ENCODE results near the gene SDK1. TPM values are rescaled to one million over a fixed set of nuclear protein-coding genes. Genes with fewer than 3 reads are reported as not detected.

SDK1 gene
- total and polyA plus RNA-seq, 4 experiments from 2014 or later = 0.06 to 0.26 TPM; not detected in 2

- Mint-ChIP-seq H3K27me3 (peaks cover 18 to 41% of the 10 kb centered on the region in 2 donors), H3K9me3 (no peaks in the 10 kb centered on the region)
- CTCF ChIA-PET (ENCODE audit: partially characterized antibody) = no interaction called here
Observed at GRCh38 chr7:3336042-3336665, 35.1 kb downstream of the SDK1 start.

GRCh38 chr7:3338161-3338560 is 37.1 kb downstream of the SDK1 start:
- no peaks in the 10 kb centered on the region for H3K4me1 ChIP-seq (ENCODE audit: insufficient read depth, low read length)
- Mint-ChIP-seq H3K9me3 (no peaks in the 10 kb centered on the region), H3K27ac (no peak overlapping the region), H3K4me1 (no peaks in the 10 kb centered on the region), H3K27me3 (peaks cover 16 to 39% of the 10 kb centered on the region in 2 donors), H3K4me3 (no peak overlapping the region), H3K36me3 (no peaks in the 10 kb centered on the region)
- no peak overlapping the region for H3K27ac ChIP-seq (ENCODE audit: low read depth, low read length)
- CTCF ChIA-PET (ENCODE audit: partially characterized antibody) = no interaction called here
- POLR2A ChIA-PET (ENCODE audit: partially characterized antibody) = no interaction called here
- H3K4me3 ChIP-seq (ENCODE audit: low read length in 2 of 2) = no peak overlapping the region
- no peaks in the 10 kb centered on the region for H3K36me3 ChIP-seq (ENCODE audit: insufficient read depth, low read length)
- no peak for DNase-seq
- H3K9me3 ChIP-seq (ENCODE audit: control insufficient read depth in 1 of 2, low read length in 2 of 2) = no peaks in the 10 kb centered on the region
- H3K27me3 ChIP-seq (ENCODE audit: insufficient read depth, low read length) = peaks cover 6% of the 10 kb centered on the region
- intact Hi-C loops (cut with micrococcal nuclease) = no loop called here

More at GRCh38 chr7:3336042-3336665, 35.1 kb downstream of the SDK1 start:
- Mint-ChIP-seq H3K36me3 (no peaks in the 10 kb centered on the region), H3K27ac (no peak overlapping the region), H3K4me1 (no peaks in the 10 kb centered on the region), H3K4me3 (no peak overlapping the region)
- Histone ChIP-seq H3K36me3 (ENCODE audit: insufficient read depth, low read length) (no peaks in the 10 kb centered on the region), H3K4me1 (ENCODE audit: insufficient read depth, low read length) (no peaks in the 10 kb centered on the region), H3K27ac (ENCODE audit: low read depth, low read length) (no peak overlapping the region), H3K9me3 (ENCODE audit: control insufficient read depth in 1 of 2, low read length in 2 of 2) (no peaks in the 10 kb centered on the region), H3K27me3 (ENCODE audit: insufficient read depth, low read length) (peaks cover 6% of the 10 kb centered on the region), H3K4me3 (ENCODE audit: low read length in 2 of 2) (no peak overlapping the region)
- no peak for DNase-seq
- POLR2A ChIA-PET (ENCODE audit: partially characterized antibody) = no interaction called here
- intact Hi-C loops (cut with micrococcal nuclease) = no loop called here

GRCh38 chr7:3345699-3346481 is 44.8 kb downstream of the SDK1 start:
- Histone ChIP-seq H3K9me3 (ENCODE audit: control insufficient read depth in 1 of 2, low read length in 2 of 2) (no peaks in the 10 kb centered on the region), H3K4me1 (ENCODE audit: insufficient read depth, low read length) (no peaks in the 10 kb centered on the region), H3K4me3 (ENCODE audit: low read length in 2 of 2) (no peak overlapping the region), H3K36me3 (ENCODE audit: insufficient read depth, low read length) (no peaks in the 10 kb centered on the region), H3K27me3 (ENCODE audit: insufficient read depth, low read length) (no peaks in the 10 kb centered on the region), H3K27ac (ENCODE audit: low read depth, low read length) (no peak overlapping the region)
- no peaks in the 10 kb centered on the region for H3K4me1 Mint-ChIP-seq
- DNase-seq = no peak
- H3K27ac Mint-ChIP-seq = no peak overlapping the region
- ChIA-PET POLR2A (ENCODE audit: partially characterized antibody) (no interaction called here), CTCF (ENCODE audit: partially characterized antibody) (no interaction called here)
- intact Hi-C loops (cut with micrococcal nuclease) = no loop called here
- no peak overlapping the region for H3K4me3 Mint-ChIP-seq
- H3K9me3 Mint-ChIP-seq = no peaks in the 10 kb centered on the region
- H3K27me3 Mint-ChIP-seq = peaks cover 2 to 11% of the 10 kb centered on the region in 2 donors
- H3K36me3 Mint-ChIP-seq = no peaks in the 10 kb centered on the region

- Mint-ChIP-seq H3K4me1 (no peaks in the 10 kb centered on the region), H3K27me3 (peaks cover 9 to 10% of the 10 kb centered on the region in 2 donors), H3K36me3 (no peaks in the 10 kb centered on the region), H3K27ac (no peak overlapping the region), H3K4me3 (no peak overlapping the region), H3K9me3 (no peaks in the 10 kb centered on the region)
- no peak overlapping the region for H3K27ac ChIP-seq (ENCODE audit: low read depth, low read length)
- no peaks in the 10 kb centered on the region for H3K4me1 ChIP-seq (ENCODE audit: insufficient read depth, low read length)
- ChIA-PET POLR2A (ENCODE audit: partially characterized antibody) (no interaction called here), CTCF (ENCODE audit: partially characterized antibody) (no interaction called here)
- H3K9me3 ChIP-seq (ENCODE audit: control insufficient read depth in 1 of 2, low read length in 2 of 2) = no peaks in the 10 kb centered on the region
- H3K36me3 ChIP-seq (ENCODE audit: insufficient read depth, low read length) = no peaks in the 10 kb centered on the region
- H3K27me3 ChIP-seq (ENCODE audit: insufficient read depth, low read length) = no peaks in the 10 kb centered on the region
- intact Hi-C loops (cut with micrococcal nuclease) = no loop called here
- H3K4me3 ChIP-seq (ENCODE audit: low read length in 2 of 2) = no peak overlapping the region
- no peak for DNase-seq
Observed at GRCh38 chr7:3349126-3349525, 48.1 kb downstream of the SDK1 start.

- H3K4me1 Mint-ChIP-seq = no peaks in the 10 kb centered on the region
- H3K36me3 ChIP-seq (ENCODE audit: insufficient read depth, low read length) = no peaks in the 10 kb centered on the region
- no peak overlapping the region for H3K27ac ChIP-seq (ENCODE audit: low read depth, low read length)
- H3K4me3 ChIP-seq (ENCODE audit: low read length in 2 of 2) = no peak overlapping the region
- POLR2A ChIA-PET (ENCODE audit: partially characterized antibody) = no interaction called here
- intact Hi-C loops (cut with micrococcal nuclease) = no loop called here
- H3K4me3 Mint-ChIP-seq = no peak overlapping the region
- H3K36me3 Mint-ChIP-seq = no peaks in the 10 kb centered on the region
- H3K4me1 ChIP-seq (ENCODE audit: insufficient read depth, low read length) = no peaks in the 10 kb centered on the region
- H3K27me3 Mint-ChIP-seq = peaks cover 3 to 7% of the 10 kb centered on the region in 2 donors
- H3K9me3 ChIP-seq (ENCODE audit: control insufficient read depth in 1 of 2, low read length in 2 of 2) = no peaks in the 10 kb centered on the region
- H3K9me3 Mint-ChIP-seq = peaks cover 0 to 2% (median 0%) of the 10 kb centered on the region in 8 donors
- CTCF ChIA-PET (ENCODE audit: partially characterized antibody) = no interaction called here
- no peak for DNase-seq
- no peaks in the 10 kb centered on the region for H3K27me3 ChIP-seq (ENCODE audit: insufficient read depth, low read length)
- no peak overlapping the region for H3K27ac Mint-ChIP-seq
Observed at GRCh38 chr7:3356173-3356572, 55.1 kb downstream of the SDK1 start.

GRCh38 chr7:3358991-3359390 is 57.9 kb downstream of the SDK1 start:
- Histone ChIP-seq H3K9me3 (ENCODE audit: control insufficient read depth in 1 of 2, low read length in 2 of 2) (no peaks in the 10 kb centered on the region), H3K4me1 (ENCODE audit: insufficient read depth, low read length) (no peaks in the 10 kb centered on the region), H3K36me3 (ENCODE audit: insufficient read depth, low read length) (no peaks in the 10 kb centered on the region), H3K27me3 (ENCODE audit: insufficient read depth, low read length) (no peaks in the 10 kb centered on the region), H3K4me3 (ENCODE audit: low read length in 2 of 2) (no peak overlapping the region), H3K27ac (ENCODE audit: low read depth, low read length) (no peak overlapping the region)
- POLR2A ChIA-PET (ENCODE audit: partially characterized antibody) = no interaction called here
- no peaks in the 10 kb centered on the region for H3K36me3 Mint-ChIP-seq
- CTCF ChIA-PET (ENCODE audit: partially characterized antibody) = no interaction called here
- no peak overlapping the region for H3K4me3 Mint-ChIP-seq
- peaks cover 0 to 2% (median 0%) of the 10 kb centered on the region in 8 donors for H3K9me3 Mint-ChIP-seq
- H3K27ac Mint-ChIP-seq = no peak overlapping the region
- peaks cover 0 to 5% of the 10 kb centered on the region in 2 donors for H3K27me3 Mint-ChIP-seq
- no peaks in the 10 kb centered on the region for H3K4me1 Mint-ChIP-seq
- intact Hi-C loops (cut with micrococcal nuclease) = no loop called here
- DNase-seq = no peak

GRCh38 chr7:3367261-3367660 is 66.2 kb downstream of the SDK1 start:
- no peaks in the 10 kb centered on the region for H3K4me1 ChIP-seq (ENCODE audit: insufficient read depth, low read length)
- H3K9me3 ChIP-seq (ENCODE audit: control insufficient read depth in 1 of 2, low read length in 2 of 2) = no peaks in the 10 kb centered on the region
- H3K36me3 ChIP-seq (ENCODE audit: insufficient read depth, low read length) = no peaks in the 10 kb centered on the region
- CTCF ChIA-PET (ENCODE audit: partially characterized antibody) = no interaction called here
- Mint-ChIP-seq H3K27ac (no peak overlapping the region), H3K36me3 (no peaks in the 10 kb centered on the region), H3K9me3 (no peaks in the 10 kb centered on the region), H3K4me3 (no peak overlapping the region), H3K27me3 (peaks cover 6 to 27% of the 10 kb centered on the region in 2 donors), H3K4me1 (peaks cover 0 to 2% (median 0%) of the 10 kb centered on the region in 4 donors)
- POLR2A ChIA-PET (ENCODE audit: partially characterized antibody) = no interaction called here
- H3K27ac ChIP-seq (ENCODE audit: low read depth, low read length) = no peak overlapping the region
- DNase-seq = no peak
- H3K4me3 ChIP-seq (ENCODE audit: low read length in 2 of 2) = no peak overlapping the region
- intact Hi-C loops (cut with micrococcal nuclease) = no loop called here
- peaks cover 5% of the 10 kb centered on the region for H3K27me3 ChIP-seq (ENCODE audit: insufficient read depth, low read length)

Data from CD4-positive, alpha-beta memory T cell (primary cell).